GM12891 (cell line): ENCODE results near the gene FMN1.

Source experiments
- DNase-seq: peaks from one replicate; pipeline ENCODE4 v3.0.0; 2011; ENCODE audit warnings: low spot score; ENCODE audit not compliant: insufficient read length
- FAIRE-seq: peaks from 2 replicates; lab custom pipeline; 2011; peaks lifted over from hg19 to GRCh38; lab: Jason Lieb, UNC
- PAX5 ChIP-seq: IDR thresholded peaks from 2 replicates; pipeline ENCODE4 v1.6.1; 2011; ENCODE audit warnings: low read length, moderate library complexity, mild to moderate bottlenecking; ENCODE audit not compliant: insufficient read depth, severe bottlenecking
- POLR2A ChIP-seq: IDR thresholded peaks from 2 replicates; pipeline ENCODE4 v1.6.1; 2011; ENCODE audit warnings: low read depth, low read length, control low read depth
- POLR2AphosphoS5 ChIP-seq: IDR thresholded peaks from 2 replicates; pipeline ENCODE4 v1.6.1; 2011; ENCODE audit warnings: low read depth, low read length, control low read depth
- POU2F2 ChIP-seq: IDR thresholded peaks from 2 replicates; pipeline ENCODE4 v1.6.1; 2011; ENCODE audit warnings: low read depth, mild to moderate bottlenecking, control low read depth, low read length, moderate library complexity
- SPI1 ChIP-seq: IDR thresholded peaks from 2 replicates; pipeline ENCODE4 v1.6.1; 2011; ENCODE audit warnings: low read depth, low read length, control low read depth
- TAF1 ChIP-seq: IDR thresholded peaks from 2 replicates; pipeline ENCODE4 v1.6.1; 2011; ENCODE audit warnings: low read depth, low read length, control low read depth

FMN1 gene

DNA sequence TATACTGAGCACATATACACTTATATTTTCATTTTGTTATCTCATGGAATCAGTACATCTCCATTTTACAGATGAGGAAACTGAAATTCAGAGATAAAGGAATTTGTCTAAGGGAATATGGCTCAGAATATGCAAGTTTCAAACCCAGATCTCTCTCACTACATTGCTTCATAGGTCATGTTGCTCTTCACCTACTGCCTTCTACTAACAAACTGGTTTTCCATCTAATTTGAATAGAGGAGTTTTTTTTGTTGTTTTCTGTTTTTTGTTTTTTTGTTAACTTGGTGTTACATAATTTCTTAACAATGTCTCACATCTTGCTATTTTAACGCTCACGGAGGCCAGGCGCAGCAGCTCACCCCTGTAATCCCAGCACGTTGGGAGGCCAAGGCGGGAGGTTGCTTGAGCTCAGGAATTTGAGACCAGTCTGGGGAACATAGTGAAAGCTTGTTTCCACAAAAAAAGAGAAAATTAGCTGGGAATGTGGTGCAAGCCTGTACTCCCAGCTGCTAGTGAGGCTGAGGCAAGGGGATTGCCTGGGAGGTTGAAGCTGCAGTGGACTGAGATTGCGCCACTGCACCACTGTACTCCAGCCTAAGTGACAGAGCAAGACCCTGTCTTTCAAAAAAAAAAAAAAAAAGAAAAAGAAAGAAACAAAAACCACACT, 37.0 kb downstream of the FMN1 start:
- TF ChIP-seq TAF1 = no peak
- no peak for TF ChIP-seq POLR2A
- no peak for TF ChIP-seq POLR2AphosphoS5
- no peak for TF ChIP-seq SPI1
- TF ChIP-seq POU2F2 = no peak
- no peak for TF ChIP-seq PAX5
- no peak for DNase-seq
- no peak for FAIRE-seq

DNA sequence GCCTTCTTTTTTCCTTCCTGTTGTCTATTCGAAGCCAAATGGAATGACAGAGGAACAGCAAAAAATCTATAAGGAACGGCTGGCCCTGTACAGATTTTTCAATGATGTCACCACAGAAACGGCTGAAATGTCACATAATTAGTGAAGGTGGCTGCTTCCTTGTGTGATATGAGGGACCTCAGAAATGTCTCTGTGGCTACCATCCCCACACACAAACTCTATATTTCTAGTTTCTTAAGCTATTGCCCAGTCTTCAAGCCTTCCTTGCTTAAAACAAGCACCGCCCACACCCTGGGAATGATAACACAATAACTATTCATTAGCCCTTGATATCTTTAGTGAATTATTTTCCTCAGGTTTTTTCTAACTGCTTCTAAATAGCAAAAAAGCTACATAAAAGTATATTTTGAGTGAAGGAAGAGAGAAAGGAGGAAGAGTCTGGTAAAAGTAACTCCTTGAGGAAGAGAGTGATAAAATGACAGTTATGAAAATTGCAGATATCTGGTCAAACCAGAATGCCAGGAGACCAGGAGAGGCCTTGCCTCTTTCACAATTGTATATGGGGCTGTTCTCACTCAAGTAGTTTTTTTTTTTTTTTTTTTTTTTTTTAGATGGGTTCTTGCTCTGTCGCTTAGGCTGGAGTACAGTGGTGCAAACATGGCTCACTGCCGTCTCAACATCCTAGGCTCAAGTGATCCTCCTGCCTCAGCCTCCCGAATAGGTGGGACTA, 38.7 kb downstream of the FMN1 start:
- no peak for DNase-seq
- FAIRE-seq = no peak
- TF ChIP-seq POLR2A (no peak), TAF1 (no peak), POU2F2 (no peak), PAX5 (no peak), SPI1 (no peak), POLR2AphosphoS5 (no peak)

DNA sequence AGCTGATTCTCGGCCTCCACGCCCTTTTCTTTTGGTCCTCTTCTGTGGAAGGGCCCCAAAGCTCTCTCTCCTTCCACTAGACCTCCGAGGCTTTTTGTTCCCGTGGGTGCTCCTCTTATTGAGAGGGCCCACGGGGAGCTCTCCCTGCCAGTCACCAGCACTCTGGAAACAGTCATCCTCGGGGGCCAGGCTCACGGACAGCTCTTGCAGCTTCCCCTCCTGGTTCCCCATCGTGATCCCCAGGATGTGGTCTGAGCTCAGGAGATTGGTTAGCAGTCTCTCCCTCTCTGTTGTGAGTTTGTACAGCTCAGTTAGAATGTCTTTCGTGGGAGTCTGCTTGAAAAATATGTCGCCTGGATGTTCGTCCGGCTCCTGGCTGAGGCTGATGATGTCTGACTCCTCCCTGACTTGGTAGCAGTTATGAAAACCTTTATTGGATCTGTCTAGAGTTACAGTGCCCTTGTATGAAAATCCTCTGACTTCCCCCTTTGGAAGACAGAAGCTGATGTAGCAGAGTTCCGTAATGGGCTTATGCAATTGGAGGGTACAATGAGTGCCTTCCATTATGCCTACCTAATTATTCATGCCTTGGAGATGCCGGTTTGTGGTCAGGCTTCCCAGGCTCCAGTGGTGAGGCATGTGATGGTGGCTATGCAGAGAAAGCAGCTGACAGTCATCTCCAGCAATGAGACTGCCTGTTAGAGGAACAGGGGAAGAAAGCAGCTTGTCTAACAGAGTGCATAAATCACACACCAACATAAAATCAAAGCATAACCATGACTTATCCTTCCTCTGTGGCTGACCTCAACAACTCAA, 40.0 kb downstream of the FMN1 start:
- DNase-seq (no peak), FAIRE-seq (no peak)
- TF ChIP-seq PAX5 (no peak), TAF1 (no peak), POU2F2 (no peak), POLR2A (no peak), SPI1 (no peak), POLR2AphosphoS5 (no peak)

DNA sequence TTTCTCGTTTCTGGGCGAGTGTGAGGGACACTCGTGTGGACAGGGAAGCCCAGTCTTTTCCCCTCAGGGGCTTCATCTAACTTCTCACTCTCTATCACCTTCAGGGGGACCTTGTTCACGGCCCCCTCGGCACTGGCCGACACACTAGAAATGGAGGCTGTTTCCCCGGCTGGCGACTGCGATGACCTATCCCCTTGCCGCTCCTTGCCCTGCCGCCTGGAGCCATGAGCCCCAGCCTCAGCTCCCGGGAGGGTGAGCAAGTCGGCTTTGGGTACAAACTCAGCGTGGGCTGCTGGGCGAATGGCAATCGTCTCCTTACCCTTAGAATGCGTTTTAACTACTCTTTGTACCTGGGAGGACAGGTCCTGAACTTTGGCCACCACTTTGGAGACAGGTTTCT, 41.0 kb downstream of the FMN1 start:
- no peak for DNase-seq
- no peak for TF ChIP-seq PAX5
- TF ChIP-seq POLR2A = no peak
- TF ChIP-seq POU2F2 = no peak
- TF ChIP-seq TAF1 = no peak
- TF ChIP-seq SPI1 = no peak
- no peak for TF ChIP-seq POLR2AphosphoS5
- no peak for FAIRE-seq

DNA sequence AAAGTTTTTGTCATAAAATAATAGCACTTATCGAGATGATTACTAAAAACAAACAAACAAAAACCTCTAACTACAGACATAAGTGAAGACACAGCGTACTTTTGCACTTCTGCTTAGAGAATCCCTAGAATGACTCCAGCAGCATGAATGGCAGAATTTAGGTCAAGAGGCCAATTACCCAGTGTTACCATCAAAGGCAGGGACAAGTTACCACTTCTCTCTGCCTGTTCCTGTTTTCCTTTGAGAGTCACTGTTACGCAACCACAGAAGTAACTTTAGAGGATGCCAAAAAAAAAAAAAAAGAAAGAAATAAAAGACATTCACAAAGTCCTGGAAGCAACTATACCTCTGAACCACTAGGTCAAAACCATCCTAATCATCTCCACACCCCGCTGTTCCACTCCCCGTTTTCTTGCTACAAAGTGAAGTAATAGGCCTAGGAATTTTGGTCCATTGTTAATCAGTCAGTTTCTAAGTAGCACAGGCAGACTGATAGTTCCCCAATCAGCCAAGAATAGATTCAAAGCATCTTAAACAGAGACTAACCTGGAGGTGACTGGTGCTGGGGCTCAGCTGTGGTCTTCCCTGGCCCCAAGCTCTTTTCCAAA, 41.9 kb downstream of the FMN1 start:
- DNase-seq = no peak
- no peak for FAIRE-seq
- TF ChIP-seq POLR2AphosphoS5 = no peak
- TF ChIP-seq SPI1 = no peak
- TF ChIP-seq PAX5 = no peak
- TF ChIP-seq POU2F2 = no peak
- TF ChIP-seq POLR2A = no peak
- TF ChIP-seq TAF1 = no peak

DNA sequence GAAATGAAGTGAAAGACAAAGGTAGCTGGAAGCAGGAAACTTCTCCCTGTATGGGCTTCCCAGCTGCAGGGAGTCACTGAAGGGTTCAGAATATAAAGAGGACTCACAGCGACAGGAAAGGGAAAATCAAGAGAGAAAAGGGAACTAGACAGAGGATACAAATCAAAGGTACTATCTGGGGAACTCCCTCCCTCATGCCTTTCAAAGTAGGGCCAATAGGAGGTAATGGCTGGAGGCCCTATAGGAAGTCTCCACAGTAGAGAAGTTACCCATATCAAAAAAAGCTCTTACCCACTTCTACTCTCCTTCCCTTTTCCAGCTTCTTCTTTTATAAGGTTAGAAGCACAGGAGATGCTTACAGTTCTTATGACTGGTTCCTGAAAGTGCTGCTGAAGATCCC, 43.5 kb downstream of the FMN1 start:
- DNase-seq (no peak), FAIRE-seq (no peak)
- TF ChIP-seq SPI1 (no peak), TAF1 (no peak), POLR2A (no peak), PAX5 (no peak), POU2F2 (no peak), POLR2AphosphoS5 (no peak)

DNA sequence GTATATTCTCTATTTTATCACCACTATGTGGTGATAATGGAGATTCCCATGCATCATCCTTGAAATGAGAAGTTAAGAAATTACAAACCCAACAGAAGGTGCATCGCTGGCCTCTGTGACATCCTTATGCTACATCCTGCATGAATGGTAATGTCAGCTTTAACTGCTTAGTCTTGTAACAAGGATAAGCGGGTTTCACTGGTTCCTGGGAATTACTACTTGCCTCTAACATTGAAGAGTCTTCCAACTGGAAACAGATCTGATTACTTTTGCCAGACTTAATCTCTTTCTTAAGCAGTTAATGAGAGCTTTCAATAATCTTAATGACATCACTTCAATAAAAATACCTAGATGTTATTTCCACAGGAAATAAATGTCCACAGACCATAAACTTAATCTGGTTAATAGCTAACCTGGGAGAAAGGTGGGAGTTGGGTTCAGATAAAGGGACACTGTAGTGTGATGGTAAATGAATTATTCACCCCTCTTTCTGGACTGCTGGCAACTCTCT, 44.0 kb downstream of the FMN1 start:
- FAIRE-seq (no peak), DNase-seq (no peak)
- TF ChIP-seq TAF1 = no peak
- TF ChIP-seq SPI1 = no peak
- TF ChIP-seq POU2F2 = no peak
- no peak for TF ChIP-seq PAX5
- TF ChIP-seq POLR2A = no peak
- no peak for TF ChIP-seq POLR2AphosphoS5

DNA sequence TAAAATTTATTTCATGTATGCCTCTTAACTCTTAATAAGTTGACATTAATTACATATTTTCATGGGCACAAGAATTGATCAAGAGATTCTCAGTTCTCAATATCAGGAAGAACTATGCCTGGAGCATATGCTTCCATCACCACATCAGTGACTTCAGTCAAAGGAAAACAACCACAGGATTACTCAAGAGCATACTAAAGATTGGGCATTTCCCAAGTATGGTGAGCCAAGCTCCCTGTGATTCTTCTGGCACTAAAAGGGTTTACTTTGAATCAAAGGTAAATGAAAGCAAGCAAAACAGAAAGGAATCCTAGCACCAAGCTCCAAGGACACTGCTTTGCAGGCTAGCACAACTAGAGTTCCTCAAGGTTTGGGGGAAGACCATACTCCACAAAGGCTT, 44.6 kb downstream of the FMN1 start:
- DNase-seq (no peak), FAIRE-seq (no peak)
- TF ChIP-seq TAF1 (no peak), POLR2A (no peak), POU2F2 (no peak), POLR2AphosphoS5 (no peak), PAX5 (no peak), SPI1 (no peak)
